ENCODE data around the gene ATG5.

DNA sequence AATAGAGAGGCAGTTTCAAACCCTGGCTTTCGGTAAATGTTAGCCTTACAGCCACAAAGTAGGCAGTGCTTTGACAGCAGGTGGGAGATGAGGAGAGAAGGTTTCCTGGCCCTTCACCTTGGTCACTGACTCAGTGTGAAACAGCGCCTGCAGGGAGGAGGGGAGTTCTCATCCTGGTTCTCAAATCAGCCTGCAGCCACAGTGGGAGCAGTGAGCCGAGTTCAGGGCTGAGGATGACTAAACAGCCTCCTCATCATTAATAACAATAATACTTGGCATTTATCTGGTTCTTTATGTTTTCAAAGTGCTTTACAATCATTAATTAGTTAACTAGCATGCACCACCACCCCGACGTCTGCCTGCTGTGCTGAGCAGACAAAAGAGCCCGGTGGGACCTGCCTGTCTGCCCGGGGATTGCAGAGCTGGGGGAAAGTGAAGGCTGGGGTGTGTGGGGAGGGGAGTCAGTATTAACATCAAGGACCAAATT is 179.8 kb downstream of the ATG5 start:
- TF ChIP-seq, protein P1, sequence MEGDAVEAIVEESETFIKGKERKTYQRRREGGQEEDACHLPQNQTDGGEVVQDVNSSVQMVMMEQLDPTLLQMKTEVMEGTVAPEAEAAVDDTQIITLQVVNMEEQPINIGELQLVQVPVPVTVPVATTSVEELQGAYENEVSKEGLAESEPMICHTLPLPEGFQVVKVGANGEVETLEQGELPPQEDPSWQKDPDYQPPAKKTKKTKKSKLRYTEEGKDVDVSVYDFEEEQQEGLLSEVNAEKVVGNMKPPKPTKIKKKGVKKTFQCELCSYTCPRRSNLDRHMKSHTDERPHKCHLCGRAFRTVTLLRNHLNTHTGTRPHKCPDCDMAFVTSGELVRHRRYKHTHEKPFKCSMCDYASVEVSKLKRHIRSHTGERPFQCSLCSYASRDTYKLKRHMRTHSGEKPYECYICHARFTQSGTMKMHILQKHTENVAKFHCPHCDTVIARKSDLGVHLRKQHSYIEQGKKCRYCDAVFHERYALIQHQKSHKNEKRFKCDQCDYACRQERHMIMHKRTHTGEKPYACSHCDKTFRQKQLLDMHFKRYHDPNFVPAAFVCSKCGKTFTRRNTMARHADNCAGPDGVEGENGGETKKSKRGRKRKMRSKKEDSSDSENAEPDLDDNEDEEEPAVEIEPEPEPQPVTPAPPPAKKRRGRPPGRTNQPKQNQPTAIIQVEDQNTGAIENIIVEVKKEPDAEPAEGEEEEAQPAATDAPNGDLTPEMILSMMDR (IDR thresholded peaks at IDR 0.05; ENCODE audit: low read depth, low read length) = no peak
- no peak for TF ChIP-seq EZH2phosphoT487 (IDR thresholded peaks at IDR 0.05; ENCODE audit: low read depth)
